ENCODE data around the gene SMURF2. TPM values are rescaled to one million over a fixed set of nuclear protein-coding genes. Genes with fewer than 3 reads are reported as not detected.

Gene SMURF2
- 10 to 100 TPM; 13.4 to 14.2 TPM for total RNA-seq

DNA sequence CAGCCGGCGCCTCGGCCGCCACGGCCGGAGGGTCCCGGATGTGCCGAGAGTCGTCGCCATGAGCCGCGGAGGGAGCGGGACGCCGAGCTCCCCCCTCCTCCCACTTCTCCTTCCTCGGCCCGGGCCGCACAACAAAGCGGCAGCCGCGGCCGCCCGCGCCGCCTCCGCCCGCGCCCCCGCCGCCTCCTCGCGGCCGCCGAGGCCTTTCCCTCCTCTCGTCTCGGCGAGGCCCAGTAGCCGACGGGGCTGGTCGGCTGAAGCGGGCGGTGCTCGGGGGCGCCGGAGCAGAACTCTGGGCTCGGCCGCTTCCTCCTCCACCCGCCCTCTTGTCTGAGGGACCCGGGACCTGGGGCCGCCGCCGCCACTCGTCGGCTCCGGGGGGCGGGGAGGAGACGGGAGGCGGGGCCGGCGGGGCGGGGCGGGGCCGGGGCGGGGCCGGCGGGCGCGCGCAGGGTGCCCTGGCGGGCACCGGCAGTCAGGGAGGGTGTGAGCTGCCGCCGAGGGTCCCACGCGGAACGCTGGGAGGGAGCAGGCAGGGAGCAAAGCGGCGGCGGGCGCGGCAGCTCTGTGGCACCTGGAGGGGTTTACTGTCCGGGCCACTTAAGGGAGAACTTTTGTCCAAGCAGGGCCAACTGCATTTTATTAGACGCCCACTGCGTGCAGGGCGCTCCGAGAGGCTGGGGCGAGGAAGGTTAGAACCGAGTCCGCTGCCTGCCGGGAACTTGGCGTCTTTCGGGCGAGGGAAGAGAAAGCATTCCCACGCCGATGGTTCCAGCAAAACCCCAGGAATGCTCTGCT, at the start of gene SMURF2:
Gene SMURF2, minus strand, starts transcription at position 332 of the 798 bp plus-strand sequence. CDS start 427 bp downstream, outside the sequence.
- no peaks in the 10 kb centered on the region for H3K9me3 Mint-ChIP-seq
- peak within 1 kb of the TSS; percentile 94 for H3K27ac Mint-ChIP-seq
- H3K4me1 Mint-ChIP-seq: peaks cover 19% of the 10 kb centered on the region
- peak; percentile 93 for ATAC-seq (replicated peaks)
- no peaks in the 10 kb centered on the region for H3K27me3 Mint-ChIP-seq
- H3K4me3 Mint-ChIP-seq: peak within 1 kb of the TSS; percentile 94
- H3K36me3 Mint-ChIP-seq (ENCODE audit: low read depth): peaks cover 6% of the 10 kb centered on the region

DNA sequence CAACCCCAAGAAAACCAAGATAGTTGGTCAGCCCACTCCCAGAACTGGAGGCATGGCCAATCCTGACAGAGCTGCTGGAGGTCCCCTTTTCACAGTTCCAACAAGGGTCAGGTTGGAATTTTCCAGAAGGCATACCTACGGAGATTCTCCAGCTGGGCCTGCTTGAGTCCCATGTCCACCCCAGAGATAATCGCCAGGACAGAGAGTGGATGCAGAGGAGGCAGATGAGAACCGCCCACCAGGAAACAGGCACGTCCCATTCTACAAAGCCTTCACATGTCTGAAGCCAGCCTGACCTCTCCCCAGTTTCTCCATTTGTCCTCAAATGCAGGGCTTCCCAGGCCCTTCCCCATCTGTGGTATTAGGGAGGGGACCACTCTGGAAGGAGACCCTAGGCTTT, 47.4 kb upstream of the SMURF2 start:
- no peaks in the 10 kb centered on the region for H3K9me3 Mint-ChIP-seq
- no peaks in the 10 kb centered on the region for H3K36me3 Mint-ChIP-seq (ENCODE audit: low read depth)
- peak overlapping the region; percentile 57 for H3K4me3 Mint-ChIP-seq
- peaks cover 21% of the 10 kb centered on the region for H3K4me1 Mint-ChIP-seq
- ATAC-seq (replicated peaks): no peak
- no peaks in the 10 kb centered on the region for H3K27me3 Mint-ChIP-seq
- peak overlapping the region; percentile 87 for H3K27ac Mint-ChIP-seq

DNA sequence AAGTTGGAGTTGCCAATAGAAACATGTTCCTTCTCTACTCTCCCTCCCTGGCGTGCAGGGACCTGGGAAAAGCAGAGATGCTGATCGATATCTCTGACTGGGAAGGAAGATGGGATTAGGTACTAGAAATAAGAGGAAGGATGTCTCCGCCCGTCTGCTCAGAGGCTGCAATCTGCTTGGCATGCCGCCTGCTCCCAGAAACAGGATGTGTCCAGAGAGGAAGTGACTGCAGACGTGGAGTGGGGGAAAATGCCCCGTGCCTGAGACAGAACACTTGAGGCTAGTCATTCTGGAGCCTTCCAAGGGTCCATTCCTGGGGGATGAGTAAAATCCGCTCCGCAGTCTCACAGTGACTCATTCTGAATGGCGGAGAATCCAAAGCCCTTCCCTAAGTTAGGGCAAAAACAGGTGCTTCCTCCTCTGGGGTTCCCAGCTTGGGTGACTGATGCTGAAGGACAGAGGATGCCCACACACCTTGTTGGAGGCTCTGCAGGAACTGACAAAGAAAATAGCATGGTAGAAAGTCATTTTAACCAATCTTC, 45.0 kb upstream of the SMURF2 start:
- no peak for ATAC-seq (replicated peaks)
- no peaks in the 10 kb centered on the region for H3K36me3 Mint-ChIP-seq (ENCODE audit: low read depth)
- H3K27me3 Mint-ChIP-seq: no peaks in the 10 kb centered on the region
- H3K4me1 Mint-ChIP-seq: peaks cover 13% of the 10 kb centered on the region
- H3K9me3 Mint-ChIP-seq: no peaks in the 10 kb centered on the region
- no peak overlapping the region for H3K27ac Mint-ChIP-seq
- no peak overlapping the region for H3K4me3 Mint-ChIP-seq

DNA sequence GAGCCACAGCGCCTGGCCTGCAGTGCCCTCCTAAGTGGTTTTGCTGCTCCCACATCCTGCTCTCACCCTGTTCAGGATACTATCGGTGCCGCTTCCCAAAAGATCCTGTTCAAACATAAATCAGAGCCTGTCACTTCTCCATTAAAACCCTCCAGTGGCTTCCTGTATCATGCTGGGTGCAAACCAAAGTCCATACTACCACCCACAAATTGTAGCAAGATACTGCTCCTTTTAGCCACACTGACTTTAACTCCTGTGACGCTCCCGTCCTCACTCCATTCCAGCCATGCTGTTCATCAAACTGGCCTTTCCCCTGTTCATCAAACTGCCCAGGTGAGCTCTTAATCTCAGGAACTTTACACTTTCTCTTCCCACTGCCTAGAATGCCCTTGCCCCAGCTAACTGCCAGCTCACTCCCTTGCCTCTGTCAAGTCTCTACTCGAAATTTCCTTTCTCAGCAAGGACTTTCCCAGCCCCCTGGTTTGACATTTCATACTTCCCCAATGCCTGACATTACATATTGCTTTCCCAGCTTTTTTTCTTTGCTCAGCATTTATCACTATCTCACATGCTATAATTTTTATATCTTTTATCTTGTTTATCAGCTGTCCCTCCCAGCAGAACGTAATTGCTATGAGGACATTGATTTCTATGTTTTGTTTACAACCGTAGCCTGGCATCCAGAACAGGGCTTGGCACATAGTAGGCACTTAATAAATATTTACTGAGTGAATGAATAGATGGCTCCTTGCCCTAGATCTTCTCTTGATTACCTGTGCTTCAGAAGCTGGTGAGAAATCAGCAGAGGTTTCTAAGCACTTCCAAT, 44.3 kb upstream of the SMURF2 start:
- no peaks in the 10 kb centered on the region for H3K36me3 Mint-ChIP-seq (ENCODE audit: low read depth)

DNA sequence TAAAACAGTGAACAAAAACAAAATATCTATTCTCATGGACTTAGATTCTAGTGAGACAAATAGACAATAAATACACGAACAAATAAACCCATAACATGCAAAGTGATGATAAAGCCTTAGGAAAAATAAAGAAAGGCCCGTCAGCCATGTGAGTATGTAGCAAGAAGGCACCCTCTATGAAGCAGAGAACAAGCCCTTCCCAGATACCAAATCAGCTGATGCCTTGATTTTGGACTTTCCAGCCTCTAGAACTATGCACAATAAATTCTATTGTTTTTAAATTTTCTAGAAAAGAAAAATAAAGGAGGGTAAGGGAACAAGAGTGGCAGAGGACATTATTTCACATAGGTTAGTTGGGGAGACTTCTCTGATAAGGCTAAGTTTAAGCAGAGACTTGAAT, 40.7 kb upstream of the SMURF2 start:
- H3K36me3 Mint-ChIP-seq (ENCODE audit: low read depth): no peaks in the 10 kb centered on the region
- ATAC-seq (replicated peaks): no peak
- H3K9me3 Mint-ChIP-seq: no peaks in the 10 kb centered on the region
- no peaks in the 10 kb centered on the region for H3K4me1 Mint-ChIP-seq
- H3K4me3 Mint-ChIP-seq: no peak overlapping the region
- no peaks in the 10 kb centered on the region for H3K27me3 Mint-ChIP-seq
- H3K27ac Mint-ChIP-seq: no peak overlapping the region

More for the DNA sequence above, 44.3 kb upstream of the SMURF2 start:
- Mint-ChIP-seq H3K27me3 (no peaks in the 10 kb centered on the region), H3K27ac (no peak overlapping the region), H3K4me1 (peaks cover 13% of the 10 kb centered on the region), H3K9me3 (no peaks in the 10 kb centered on the region), H3K4me3 (no peak overlapping the region)
- no peak for ATAC-seq (replicated peaks)

DNA sequence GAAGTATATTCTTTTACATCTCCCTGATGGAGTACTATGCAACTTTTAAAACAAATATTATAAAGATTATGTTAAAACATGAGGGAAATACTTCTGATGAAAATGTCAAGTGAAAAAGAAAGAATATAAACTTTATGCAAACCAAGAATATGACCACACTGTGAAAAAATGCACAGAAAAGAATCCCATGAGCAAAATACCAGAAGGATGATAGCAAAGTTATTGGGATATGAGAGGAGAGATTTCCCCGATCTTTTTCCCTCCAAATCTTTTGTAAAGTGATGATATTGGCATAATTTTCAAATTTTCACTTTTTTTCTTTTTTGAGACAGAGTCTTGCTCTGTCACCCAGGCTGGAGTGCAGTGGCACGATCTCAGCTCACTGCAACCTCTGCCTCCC, 36.6 kb upstream of the SMURF2 start:
- Mint-ChIP-seq H3K27me3 (no peaks in the 10 kb centered on the region), H3K36me3 (ENCODE audit: low read depth) (no peaks in the 10 kb centered on the region), H3K27ac (no peak overlapping the region), H3K4me1 (no peaks in the 10 kb centered on the region), H3K4me3 (no peak overlapping the region), H3K9me3 (no peaks in the 10 kb centered on the region)
- no peak for ATAC-seq (replicated peaks)

DNA sequence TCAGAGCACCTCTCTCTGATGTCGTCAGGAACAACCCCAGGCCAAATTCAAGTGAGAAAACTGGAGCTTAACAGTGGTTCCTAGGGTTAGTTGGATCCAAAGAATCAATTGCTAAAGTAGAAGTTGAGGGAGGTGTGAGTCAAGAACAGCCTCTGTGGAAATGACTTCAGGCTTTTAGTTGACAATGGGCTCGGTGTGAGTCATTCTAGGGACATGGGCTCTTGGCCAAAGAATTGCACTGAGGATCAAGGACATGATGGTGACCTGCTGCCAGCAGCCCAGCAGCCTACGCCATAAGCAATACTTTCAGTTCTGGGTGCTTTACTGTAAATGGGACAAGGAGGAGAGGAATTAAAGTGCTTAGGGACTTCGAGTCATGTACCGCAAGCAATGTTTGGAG, 32.1 kb upstream of the SMURF2 start:
- Mint-ChIP-seq H3K36me3 (ENCODE audit: low read depth) (no peaks in the 10 kb centered on the region), H3K4me1 (no peaks in the 10 kb centered on the region), H3K4me3 (no peak overlapping the region), H3K9me3 (no peaks in the 10 kb centered on the region), H3K27me3 (no peaks in the 10 kb centered on the region), H3K27ac (no peak overlapping the region)
- ATAC-seq (replicated peaks): no peak

DNA sequence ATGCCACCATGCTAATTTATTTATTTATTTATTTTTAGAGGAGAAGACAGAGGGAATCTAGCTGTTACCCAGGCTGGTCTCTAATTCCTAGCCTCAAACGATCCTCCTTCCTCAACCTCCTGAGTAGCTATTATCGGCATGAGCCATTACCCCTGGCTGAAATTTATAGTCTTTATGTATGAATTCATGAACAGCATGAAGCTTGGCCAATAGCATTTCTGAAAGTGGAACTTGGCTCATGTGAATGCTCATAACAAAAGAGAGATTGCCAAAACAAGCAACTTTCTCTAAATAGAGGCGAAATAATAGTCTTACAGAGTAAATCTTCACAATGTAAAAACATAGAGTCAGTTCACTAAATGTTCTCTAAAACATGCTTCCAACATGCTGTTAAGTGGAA, 30.1 kb upstream of the SMURF2 start:
- Mint-ChIP-seq H3K27me3 (no peaks in the 10 kb centered on the region), H3K27ac (no peak overlapping the region), H3K4me1 (no peaks in the 10 kb centered on the region), H3K36me3 (ENCODE audit: low read depth) (no peaks in the 10 kb centered on the region), H3K4me3 (no peak overlapping the region), H3K9me3 (no peaks in the 10 kb centered on the region)
- no peak for ATAC-seq (replicated peaks)

DNA sequence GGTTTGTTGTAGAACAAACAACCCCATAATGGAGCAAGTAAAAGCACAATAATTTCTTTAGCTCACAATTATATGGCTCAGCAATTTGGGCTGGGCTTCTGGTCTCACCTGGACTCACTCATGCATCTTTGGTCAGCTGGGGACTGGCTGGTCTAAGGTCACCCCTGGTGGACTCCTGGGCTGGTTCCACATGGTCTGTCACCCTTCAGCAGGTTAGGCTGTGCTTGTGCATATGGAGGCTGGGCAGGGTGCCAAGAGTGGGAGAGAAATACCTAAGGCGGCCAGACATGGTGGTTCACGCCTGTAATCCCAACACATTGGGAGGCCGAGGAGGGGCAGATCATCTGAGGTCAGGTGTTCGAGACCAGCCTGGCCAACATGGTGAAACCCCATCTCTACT, 27.0 kb upstream of the SMURF2 start:
- H3K27me3 Mint-ChIP-seq: no peaks in the 10 kb centered on the region
- H3K4me1 Mint-ChIP-seq: no peaks in the 10 kb centered on the region
- no peak for ATAC-seq (replicated peaks)

DNA sequence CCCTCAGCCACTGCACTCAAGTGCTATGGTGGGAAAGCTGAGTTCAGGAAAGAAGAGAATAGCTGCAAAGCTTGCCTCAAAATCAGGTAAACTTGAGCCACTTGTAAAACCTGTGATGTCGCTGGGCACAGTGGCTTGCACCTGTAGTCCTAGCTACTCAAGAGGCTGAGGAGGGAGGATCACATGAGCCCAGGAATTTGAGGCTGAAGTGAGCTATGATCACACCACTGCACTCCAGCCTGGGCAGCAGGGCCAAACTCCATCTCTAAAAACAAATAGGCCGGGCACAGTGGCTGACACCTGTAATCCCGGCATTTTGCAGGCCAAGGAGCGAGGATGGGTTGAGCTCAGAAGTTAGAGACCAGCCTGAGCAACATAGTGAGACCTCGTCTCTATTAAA, 26.4 kb upstream of the SMURF2 start:
- no peaks in the 10 kb centered on the region for H3K36me3 Mint-ChIP-seq (ENCODE audit: low read depth)
- H3K9me3 Mint-ChIP-seq: no peaks in the 10 kb centered on the region

More for the DNA sequence above, 27.0 kb upstream of the SMURF2 start:
- no peaks in the 10 kb centered on the region for H3K36me3 Mint-ChIP-seq (ENCODE audit: low read depth)
- H3K4me3 Mint-ChIP-seq: no peak overlapping the region
- no peak overlapping the region for H3K27ac Mint-ChIP-seq
- H3K9me3 Mint-ChIP-seq: no peaks in the 10 kb centered on the region

DNA sequence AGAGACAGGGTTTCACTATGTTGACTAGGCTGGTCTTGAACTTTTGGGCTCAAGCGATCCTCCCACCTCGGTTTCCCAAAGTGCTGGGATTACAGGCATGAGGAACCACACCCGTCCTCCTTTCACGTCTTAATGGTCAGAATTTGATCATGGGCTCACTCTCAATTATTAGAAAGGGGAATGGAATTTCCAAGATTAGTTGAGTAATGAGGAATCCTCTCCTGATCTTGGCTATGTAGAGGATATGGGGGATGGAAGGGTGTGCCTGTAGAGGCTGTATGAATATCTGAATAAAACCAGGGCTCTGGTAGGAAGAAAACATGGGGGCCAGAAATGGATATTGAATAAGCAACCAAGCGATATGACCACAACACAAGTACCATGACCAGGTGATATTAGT, 25.9 kb upstream of the SMURF2 start:
- H3K27ac Mint-ChIP-seq: no peak overlapping the region
- no peaks in the 10 kb centered on the region for H3K4me1 Mint-ChIP-seq
- H3K9me3 Mint-ChIP-seq: no peaks in the 10 kb centered on the region
- no peak for ATAC-seq (replicated peaks)
- no peaks in the 10 kb centered on the region for H3K36me3 Mint-ChIP-seq (ENCODE audit: low read depth)
- H3K27me3 Mint-ChIP-seq: no peaks in the 10 kb centered on the region
- no peak overlapping the region for H3K4me3 Mint-ChIP-seq

More for the DNA sequence above, 26.4 kb upstream of the SMURF2 start:
- Mint-ChIP-seq H3K27ac (no peak overlapping the region), H3K4me1 (no peaks in the 10 kb centered on the region), H3K27me3 (no peaks in the 10 kb centered on the region), H3K4me3 (no peak overlapping the region)
- ATAC-seq (replicated peaks): no peak

DNA sequence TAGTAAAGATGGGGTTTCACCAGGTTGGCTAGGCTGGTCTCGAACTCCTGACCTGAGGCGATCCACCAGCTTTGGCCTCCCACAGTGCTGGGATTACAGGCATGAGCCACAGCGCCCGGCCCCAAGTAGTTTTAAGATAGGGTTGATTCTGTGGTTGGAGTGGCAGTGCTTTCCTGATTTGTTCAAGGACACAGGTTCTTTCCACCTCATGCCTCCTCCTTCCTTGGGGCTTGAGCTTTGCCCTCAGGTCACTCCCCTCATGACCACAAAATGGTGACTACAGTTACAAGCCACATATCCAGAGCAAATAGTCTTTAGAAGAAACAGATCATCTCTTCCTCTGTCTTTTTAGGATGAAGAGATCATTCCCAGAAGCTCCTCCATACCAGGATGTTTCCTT, 25.3 kb upstream of the SMURF2 start:
- Mint-ChIP-seq H3K36me3 (ENCODE audit: low read depth) (no peaks in the 10 kb centered on the region), H3K27ac (no peak overlapping the region), H3K27me3 (no peaks in the 10 kb centered on the region), H3K4me3 (no peak overlapping the region), H3K4me1 (no peaks in the 10 kb centered on the region), H3K9me3 (no peaks in the 10 kb centered on the region)
- ATAC-seq (replicated peaks): no peak

DNA sequence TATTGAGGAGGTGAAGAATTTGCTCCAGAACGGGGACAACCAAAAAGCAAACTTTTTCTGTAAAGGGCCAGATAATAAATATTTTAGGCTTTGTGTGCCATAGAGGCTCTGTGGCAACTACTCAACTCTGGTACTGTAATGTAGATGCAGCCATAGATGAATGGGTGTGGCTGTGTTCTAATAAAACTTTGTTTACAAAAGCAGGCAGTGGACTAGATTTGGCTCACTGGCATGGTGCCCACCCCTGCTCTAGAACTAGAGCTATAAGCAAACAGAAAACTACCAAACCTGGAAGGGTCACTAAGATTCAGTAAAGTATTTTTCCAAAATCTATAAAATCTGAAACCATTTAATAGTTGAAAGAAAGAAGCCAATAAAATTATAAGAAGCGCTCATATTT, 24.6 kb upstream of the SMURF2 start:
- no peaks in the 10 kb centered on the region for H3K36me3 Mint-ChIP-seq (ENCODE audit: low read depth)
- H3K9me3 Mint-ChIP-seq: no peaks in the 10 kb centered on the region
- ATAC-seq (replicated peaks): no peak
- no peak overlapping the region for H3K4me3 Mint-ChIP-seq
- no peaks in the 10 kb centered on the region for H3K27me3 Mint-ChIP-seq
- no peak overlapping the region for H3K27ac Mint-ChIP-seq
- H3K4me1 Mint-ChIP-seq: no peaks in the 10 kb centered on the region

DNA sequence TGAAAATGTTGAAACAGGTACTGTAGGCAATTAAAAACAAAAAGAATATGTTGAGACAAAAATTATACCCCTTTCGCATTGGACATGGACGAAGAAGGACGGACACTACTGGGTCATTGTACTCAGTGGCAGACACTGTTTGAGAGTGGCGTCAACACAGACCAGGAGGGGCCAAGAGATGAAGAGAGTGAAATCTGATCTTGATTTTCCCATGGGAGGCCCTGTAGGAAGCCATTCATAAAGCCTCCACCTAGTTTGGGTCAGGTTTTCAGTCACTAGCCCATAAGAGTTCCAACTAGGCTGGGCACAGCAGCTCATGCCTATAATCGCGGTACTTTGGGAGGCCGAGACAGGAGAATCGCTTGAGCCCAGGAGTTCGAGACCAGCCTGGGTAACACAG, 23.6 kb upstream of the SMURF2 start:
- no peak overlapping the region for H3K27ac Mint-ChIP-seq
- no peaks in the 10 kb centered on the region for H3K27me3 Mint-ChIP-seq
- ATAC-seq (replicated peaks): no peak

DNA sequence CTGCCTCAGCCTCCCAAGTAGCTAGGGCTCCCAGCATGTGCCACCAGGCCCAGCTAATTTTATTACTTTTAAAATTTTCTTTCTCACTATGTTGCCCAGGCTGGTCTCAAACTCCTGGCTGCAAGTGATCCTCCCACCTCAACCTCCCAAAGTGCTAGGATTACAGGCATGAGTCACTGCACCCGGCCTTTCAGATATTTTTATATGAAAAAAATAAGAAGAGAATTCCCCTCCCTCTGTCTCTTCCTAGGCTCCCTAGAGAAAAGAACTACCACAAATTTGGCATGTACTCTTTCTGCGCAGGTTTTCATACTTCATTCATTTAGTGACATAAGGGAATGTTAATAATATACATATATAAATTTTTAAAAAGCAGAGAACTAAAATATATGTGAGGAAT, 21.7 kb upstream of the SMURF2 start:
- Mint-ChIP-seq H3K27ac (no peak overlapping the region), H3K9me3 (no peaks in the 10 kb centered on the region), H3K27me3 (no peaks in the 10 kb centered on the region), H3K4me3 (no peak overlapping the region), H3K36me3 (ENCODE audit: low read depth) (no peaks in the 10 kb centered on the region), H3K4me1 (no peaks in the 10 kb centered on the region)
- ATAC-seq (replicated peaks): no peak

More for the DNA sequence above, 23.6 kb upstream of the SMURF2 start:
- Mint-ChIP-seq H3K4me3 (no peak overlapping the region), H3K36me3 (ENCODE audit: low read depth) (no peaks in the 10 kb centered on the region), H3K9me3 (no peaks in the 10 kb centered on the region), H3K4me1 (no peaks in the 10 kb centered on the region)

Data from activated T-helper 17 cell treated with anti-CD3 and anti-CD28 coated beads, Interleukin-2, amount 50 U/mL, for 72 hours (primary cell).